Peyer's patch (tissue), 4 donors: ENCODE measurements around the gene ZDHHC3. TPM values are rescaled to one million over a fixed set of nuclear protein-coding genes. Genes with fewer than 3 reads are reported as not detected.

Source experiments
- DNase-seq, 3 donors: peaks; one replicate each; pipeline ENCODE4 v3.0.0-alpha.2; 2017 to 2019
- H3K27ac ChIP-seq, 4 donors: fragments of 200-600 bp; sonication (generic); one replicate each; pipeline ENCODE4 v1.5.1; 2016 to 2019
- H3K27me3 ChIP-seq, 2 donors: fragments of 200-600 bp; sonication (generic); one replicate each; pipeline ENCODE4 v1.5.1; 2019
- H3K36me3 ChIP-seq, 3 donors: fragments of 200-600 bp; sonication (generic); one replicate each; pipeline ENCODE4 v1.5.1; 2016 to 2019
- H3K4me1 ChIP-seq, 4 donors: fragments of 200-600 bp; sonication (generic); one replicate each; pipeline ENCODE4 v1.5.1; 2016 to 2019
- H3K4me3 ChIP-seq, 4 donors: fragments of 200-600 bp; sonication (generic); 1 replicate in 3 of 4; 2 replicates in 1 of 4; pipeline ENCODE4 v1.5.1; 2016 to 2019; ENCODE audit warnings: mild to moderate bottlenecking in 1 of 4
- H3K9me3 ChIP-seq, 4 donors: fragments of 200-600 bp; sonication (generic); one replicate each; pipeline ENCODE4 v1.5.1; 2016 to 2019; ENCODE audit warnings: mild to moderate bottlenecking in 1 of 4
- POLR2A ChIP-seq, 2 donors: fragments of 450-650 bp; IDR thresholded peaks; one replicate each; pipeline ENCODE4 v1.5.1; 2017; ENCODE audit warnings: antibody characterized with exemption in 2 of 2, mild to moderate bottlenecking in 2 of 2, moderate library complexity in 2 of 2
- total RNA-seq, 4 donors: library from RNA; depleted of rRNA; stranded (reverse); fragments of >200 nt; gene quantifications; one replicate each; pipeline ENCODE4 v1.1.0, GENCODE V29; 2016
- TF ChIP-seq, protein P1 (sequence below), 6 experiments: fragments of 450-650 bp in 4 of 6; fragments of 200-600 bp in 2 of 6; sonication (generic) in 1 of 6; IDR thresholded peaks; one replicate each; pipeline ENCODE4 v1.5.1; 2017 to 2019; ENCODE audit warnings: antibody characterized with exemption in 6 of 6, mild to moderate bottlenecking in 3 of 6, moderate library complexity in 1 of 6

Gene ZDHHC3
- total RNA-seq, 4 donors from 2014 or later: 70.1 to 190 (median 152) TPM

DNA sequence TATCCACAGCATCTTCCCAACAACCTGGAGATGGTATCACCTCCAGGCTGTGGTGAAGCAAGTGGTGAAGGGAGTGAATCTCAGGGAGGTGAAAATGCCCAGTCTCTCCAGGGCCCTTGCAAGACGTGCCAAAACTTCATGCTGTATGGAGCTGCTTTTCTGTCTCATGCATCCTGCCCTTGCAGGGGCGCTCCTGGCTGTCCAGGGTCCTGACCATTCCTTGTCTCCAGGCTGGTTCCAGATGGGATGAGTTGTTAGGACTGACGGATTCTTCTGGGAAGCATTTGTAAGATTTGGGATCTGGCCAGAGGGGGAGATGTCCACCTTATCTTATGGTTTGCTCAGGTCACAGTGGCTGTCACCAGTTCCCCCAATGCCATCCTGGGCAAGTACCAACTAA is 85.7 kb downstream of the ZDHHC3 start:
- DNase-seq: no peak
- Histone ChIP-seq H3K27ac (no peak overlapping the region), H3K9me3 (no peaks in the 10 kb centered on the region), H3K4me3 (no peak overlapping the region), H3K27me3 (no peaks in the 10 kb centered on the region), H3K4me1 (no peaks in the 10 kb centered on the region), H3K36me3 (no peaks in the 10 kb centered on the region)
- TF ChIP-seq, protein P1, sequence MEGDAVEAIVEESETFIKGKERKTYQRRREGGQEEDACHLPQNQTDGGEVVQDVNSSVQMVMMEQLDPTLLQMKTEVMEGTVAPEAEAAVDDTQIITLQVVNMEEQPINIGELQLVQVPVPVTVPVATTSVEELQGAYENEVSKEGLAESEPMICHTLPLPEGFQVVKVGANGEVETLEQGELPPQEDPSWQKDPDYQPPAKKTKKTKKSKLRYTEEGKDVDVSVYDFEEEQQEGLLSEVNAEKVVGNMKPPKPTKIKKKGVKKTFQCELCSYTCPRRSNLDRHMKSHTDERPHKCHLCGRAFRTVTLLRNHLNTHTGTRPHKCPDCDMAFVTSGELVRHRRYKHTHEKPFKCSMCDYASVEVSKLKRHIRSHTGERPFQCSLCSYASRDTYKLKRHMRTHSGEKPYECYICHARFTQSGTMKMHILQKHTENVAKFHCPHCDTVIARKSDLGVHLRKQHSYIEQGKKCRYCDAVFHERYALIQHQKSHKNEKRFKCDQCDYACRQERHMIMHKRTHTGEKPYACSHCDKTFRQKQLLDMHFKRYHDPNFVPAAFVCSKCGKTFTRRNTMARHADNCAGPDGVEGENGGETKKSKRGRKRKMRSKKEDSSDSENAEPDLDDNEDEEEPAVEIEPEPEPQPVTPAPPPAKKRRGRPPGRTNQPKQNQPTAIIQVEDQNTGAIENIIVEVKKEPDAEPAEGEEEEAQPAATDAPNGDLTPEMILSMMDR (IDR thresholded peaks at IDR 0.05): no peak
- no peak for TF ChIP-seq POLR2A (IDR thresholded peaks at IDR 0.05)

DNA sequence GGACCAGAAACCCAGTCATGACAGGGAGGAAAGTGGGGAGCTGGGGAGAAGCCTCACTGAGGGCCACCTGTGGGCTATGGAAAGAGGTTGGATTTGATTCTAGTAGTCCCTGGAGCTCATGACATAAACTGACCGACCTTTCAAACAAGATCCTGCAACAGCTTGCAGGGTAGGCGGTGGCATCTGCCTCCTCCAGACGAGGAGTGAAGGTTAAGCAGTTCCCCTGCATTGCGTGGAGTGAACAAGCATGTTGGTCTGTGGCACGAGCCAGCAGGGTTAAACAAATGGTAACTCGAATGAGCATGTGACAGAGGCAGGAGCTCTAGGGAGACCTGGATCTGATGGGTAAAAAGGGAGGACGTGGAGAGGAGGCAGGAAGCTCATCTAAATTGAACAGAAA is 88.9 kb downstream of the ZDHHC3 start:
- TF ChIP-seq, protein P1 (IDR thresholded peaks at IDR 0.05): no peak
- TF ChIP-seq POLR2A (IDR thresholded peaks at IDR 0.05): no peak
- no peak for DNase-seq

DNA sequence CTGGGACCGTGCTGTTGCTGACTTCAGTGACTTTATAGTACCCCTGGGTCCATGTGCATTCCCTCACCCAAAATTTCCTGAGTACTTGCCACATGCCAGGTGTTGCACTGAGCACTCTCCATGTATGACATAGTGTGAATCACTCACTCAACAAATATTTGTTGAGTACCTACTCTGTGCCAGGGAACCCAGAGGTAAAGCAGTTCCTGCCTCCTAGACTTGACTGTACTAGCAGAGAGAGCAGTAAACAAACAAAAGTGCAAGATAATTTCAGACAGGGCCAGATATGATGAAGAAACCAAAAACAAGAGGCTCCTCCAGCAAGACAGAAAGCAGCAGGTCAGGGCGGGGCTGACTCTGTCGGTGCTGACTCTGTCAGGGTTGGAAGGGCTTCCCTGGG is 89.4 kb downstream of the ZDHHC3 start:
- TF ChIP-seq, protein P1 (IDR thresholded peaks at IDR 0.05): no peak
- TF ChIP-seq POLR2A (IDR thresholded peaks at IDR 0.05): no peak
- DNase-seq: no peak

More for the DNA sequence above, 88.9 kb downstream of the ZDHHC3 start:
- no peaks in the 10 kb centered on the region for H3K27me3 ChIP-seq
- no peak overlapping the region for H3K4me3 ChIP-seq
- H3K9me3 ChIP-seq: no peaks in the 10 kb centered on the region
- H3K4me1 ChIP-seq: no peaks in the 10 kb centered on the region
- H3K36me3 ChIP-seq: no peaks in the 10 kb centered on the region
- no peak overlapping the region for H3K27ac ChIP-seq

DNA sequence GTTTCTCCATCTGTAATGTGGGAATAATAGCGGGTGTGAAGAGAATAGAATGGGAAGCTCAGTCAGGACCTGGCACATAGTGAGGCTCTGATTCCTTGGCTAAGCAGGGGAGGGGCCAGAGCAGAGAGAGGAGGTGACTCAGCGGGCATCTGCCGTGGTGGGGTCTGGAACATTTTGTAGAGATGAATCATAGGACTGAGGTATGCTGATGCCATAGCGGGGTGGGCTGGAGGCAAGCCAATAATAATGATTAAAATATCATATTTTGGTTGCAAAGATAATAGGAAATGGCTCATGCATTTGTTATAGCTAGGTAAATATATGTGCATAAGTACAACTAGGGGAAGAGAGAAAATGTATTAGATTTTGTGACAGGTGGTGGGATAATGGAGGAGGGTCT is 90.4 kb downstream of the ZDHHC3 start:
- Histone ChIP-seq H3K9me3 (no peaks in the 10 kb centered on the region), H3K27ac (no peak overlapping the region), H3K36me3 (no peaks in the 10 kb centered on the region), H3K27me3 (no peaks in the 10 kb centered on the region), H3K4me1 (no peaks in the 10 kb centered on the region), H3K4me3 (no peak overlapping the region)
- TF ChIP-seq, protein P1 (IDR thresholded peaks at IDR 0.05): no peak
- TF ChIP-seq POLR2A (IDR thresholded peaks at IDR 0.05): no peak
- no peak for DNase-seq

More for the DNA sequence above, 89.4 kb downstream of the ZDHHC3 start:
- Histone ChIP-seq H3K4me1 (no peaks in the 10 kb centered on the region), H3K36me3 (no peaks in the 10 kb centered on the region), H3K27ac (no peak overlapping the region), H3K4me3 (no peak overlapping the region), H3K27me3 (no peaks in the 10 kb centered on the region), H3K9me3 (no peaks in the 10 kb centered on the region)

DNA sequence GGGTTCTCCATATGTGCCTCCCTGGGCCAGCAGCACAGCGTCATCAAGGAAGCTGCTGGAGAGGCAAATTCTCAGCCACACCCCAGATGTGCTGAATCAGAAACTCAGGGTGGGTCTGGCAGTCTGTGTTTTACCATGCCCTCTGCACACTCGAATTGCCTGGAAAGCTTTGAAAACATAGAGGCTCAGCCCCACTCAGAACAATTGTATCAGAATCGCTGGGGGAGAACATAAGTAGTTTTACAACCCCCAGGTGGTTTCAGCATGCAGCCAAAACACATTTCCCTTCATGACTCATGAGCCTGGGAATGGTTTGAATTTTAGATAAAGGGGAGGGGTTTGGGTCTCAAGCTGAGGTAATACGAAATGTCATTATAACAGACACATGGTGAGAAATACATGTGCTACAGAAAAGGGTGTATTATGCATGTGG is 92.0 kb downstream of the ZDHHC3 start:
- Histone ChIP-seq H3K27ac (no peak overlapping the region), H3K36me3 (no peaks in the 10 kb centered on the region), H3K4me3 (no peak overlapping the region), H3K9me3 (no peaks in the 10 kb centered on the region), H3K4me1 (no peaks in the 10 kb centered on the region), H3K27me3 (no peaks in the 10 kb centered on the region)
- DNase-seq: no peak
- TF ChIP-seq, protein P1 (IDR thresholded peaks at IDR 0.05): no peak
- TF ChIP-seq POLR2A (IDR thresholded peaks at IDR 0.05): no peak
